Measurements from ENCODE around the gene SARM1. TPM values are rescaled to one million over a fixed set of nuclear protein-coding genes. Genes with fewer than 3 reads are reported as not detected.
A peak's percentile ranks its signal among the peaks of the same experiment; 100 is the strongest.

SARM1 gene
- polyA plus RNA-seq, 3 donors = 0.78 to 7.1 (median 0.90) TPM

GRCh38 chr17:28372203-28372944 is 880 bp downstream of the SARM1 start:
- peaks cover 7 to 11% of the 10 kb centered on the region in 2 donors for H3K36me3 Mint-ChIP-seq
- H2AFZ ChIP-seq (ENCODE audit: insufficient read depth, low read depth, low read length, poor library complexity, severe bottlenecking) = peak overlapping the region; percentile 82
- peaks cover 23 to 34% of the 10 kb centered on the region in 2 donors for H3K4me1 ChIP-seq (ENCODE audit: control insufficient read depth in 1 of 2, insufficient read depth in 2 of 2, low read length in 2 of 2)
- intact Hi-C loops (cut with micrococcal nuclease) = no loop called here
- TF ChIP-seq, protein P1, sequence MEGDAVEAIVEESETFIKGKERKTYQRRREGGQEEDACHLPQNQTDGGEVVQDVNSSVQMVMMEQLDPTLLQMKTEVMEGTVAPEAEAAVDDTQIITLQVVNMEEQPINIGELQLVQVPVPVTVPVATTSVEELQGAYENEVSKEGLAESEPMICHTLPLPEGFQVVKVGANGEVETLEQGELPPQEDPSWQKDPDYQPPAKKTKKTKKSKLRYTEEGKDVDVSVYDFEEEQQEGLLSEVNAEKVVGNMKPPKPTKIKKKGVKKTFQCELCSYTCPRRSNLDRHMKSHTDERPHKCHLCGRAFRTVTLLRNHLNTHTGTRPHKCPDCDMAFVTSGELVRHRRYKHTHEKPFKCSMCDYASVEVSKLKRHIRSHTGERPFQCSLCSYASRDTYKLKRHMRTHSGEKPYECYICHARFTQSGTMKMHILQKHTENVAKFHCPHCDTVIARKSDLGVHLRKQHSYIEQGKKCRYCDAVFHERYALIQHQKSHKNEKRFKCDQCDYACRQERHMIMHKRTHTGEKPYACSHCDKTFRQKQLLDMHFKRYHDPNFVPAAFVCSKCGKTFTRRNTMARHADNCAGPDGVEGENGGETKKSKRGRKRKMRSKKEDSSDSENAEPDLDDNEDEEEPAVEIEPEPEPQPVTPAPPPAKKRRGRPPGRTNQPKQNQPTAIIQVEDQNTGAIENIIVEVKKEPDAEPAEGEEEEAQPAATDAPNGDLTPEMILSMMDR (IDR thresholded peaks at IDR 0.05) = no peak
- H3K27me3 ChIP-seq (ENCODE audit: control insufficient read depth in 2 of 2, insufficient read depth in 2 of 2, low read length in 2 of 2) = peaks cover 13 to 20% of the 10 kb centered on the region in 2 donors
- H3K4me1 Mint-ChIP-seq = peaks cover 27% of the 10 kb centered on the region
- no peak for DNase-seq
- H3K4me2 ChIP-seq (replicated peaks; ENCODE audit: extremely low read depth, low read length, poor library complexity, severe bottlenecking) = peak overlapping the region; percentile 87
- peak overlapping the region; percentile 47 to 84 for H3K4me3 Mint-ChIP-seq
- H3K9me3 ChIP-seq (replicated peaks in 1 of 2; ENCODE audit: control insufficient read depth in 1 of 2, insufficient read depth in 1 of 2, low read length in 2 of 2) = peaks cover 2 to 7% of the 10 kb centered on the region in 2 donors
- peak overlapping the region; percentile 49 for H3K9ac ChIP-seq (ENCODE audit: insufficient read depth, low read length, poor library complexity, severe bottlenecking)
- H3K9me3 Mint-ChIP-seq = peaks cover 0 to 5% (median 1%) of the 10 kb centered on the region in 7 donors
- no peak overlapping the region for H3K27ac ChIP-seq (ENCODE audit: low read depth in 1 of 2, low read length in 2 of 2)
- WGBS (ENCODE audit: insufficient coverage) = 6% methylated on average over 46 of the region's 53 CpGs
- no peak overlapping the region for H3K27ac Mint-ChIP-seq
- peaks cover 23 to 44% (median 25%) of the 10 kb centered on the region in 3 donors for H3K27me3 Mint-ChIP-seq (ENCODE audit: low read depth in 3 of 3)
- peaks cover 4% of the 10 kb centered on the region for H4K20me1 ChIP-seq (ENCODE audit: insufficient read depth, low read length)
- peak overlapping the region in 1 of 3 experiments; percentile 74 for H3K4me3 ChIP-seq (replicated peaks in 1 of 3; ENCODE audit: low read depth in 2 of 3, low read length in 3 of 3)
- H3K36me3 ChIP-seq (replicated peaks in 1 of 2; ENCODE audit: control insufficient read depth in 1 of 2, insufficient read depth in 2 of 2, low read length in 2 of 2) = no peaks in the 10 kb centered on the region
- H3K79me2 ChIP-seq (ENCODE audit: insufficient read depth, low read length) = no peaks in the 10 kb centered on the region

GRCh38 chr17:28372945-28373274 is 1.4 kb downstream of the SARM1 start:
- H3K36me3 Mint-ChIP-seq = peaks cover 7 to 11% of the 10 kb centered on the region in 2 donors
- Histone ChIP-seq H2AFZ (ENCODE audit: insufficient read depth, low read depth, low read length, poor library complexity, severe bottlenecking) (no peak overlapping the region), H3K4me3 (replicated peaks in 1 of 3; ENCODE audit: low read depth in 2 of 3, low read length in 3 of 3) (no peak overlapping the region), H3K4me1 (ENCODE audit: control insufficient read depth in 1 of 2, insufficient read depth in 2 of 2, low read length in 2 of 2) (peaks cover 23 to 34% of the 10 kb centered on the region in 2 donors), H3K36me3 (replicated peaks in 1 of 2; ENCODE audit: control insufficient read depth in 1 of 2, insufficient read depth in 2 of 2, low read length in 2 of 2) (no peaks in the 10 kb centered on the region), H3K9ac (ENCODE audit: insufficient read depth, low read length, poor library complexity, severe bottlenecking) (no peak overlapping the region), H3K9me3 (replicated peaks in 1 of 2; ENCODE audit: control insufficient read depth in 1 of 2, insufficient read depth in 1 of 2, low read length in 2 of 2) (peaks cover 2 to 7% of the 10 kb centered on the region in 2 donors), H4K20me1 (ENCODE audit: insufficient read depth, low read length) (peaks cover 4% of the 10 kb centered on the region), H3K79me2 (ENCODE audit: insufficient read depth, low read length) (no peaks in the 10 kb centered on the region), H3K27me3 (ENCODE audit: control insufficient read depth in 2 of 2, insufficient read depth in 2 of 2, low read length in 2 of 2) (peaks cover 13 to 20% of the 10 kb centered on the region in 2 donors), H3K4me2 (replicated peaks; ENCODE audit: extremely low read depth, low read length, poor library complexity, severe bottlenecking) (no peak overlapping the region), H3K27ac (ENCODE audit: low read depth in 1 of 2, low read length in 2 of 2) (no peak overlapping the region)
- no peak overlapping the region for H3K27ac Mint-ChIP-seq
- H3K4me1 Mint-ChIP-seq = peaks cover 27% of the 10 kb centered on the region
- H3K4me3 Mint-ChIP-seq = peak overlapping the region; percentile 16 to 84
- no CpG with 5 or more reads among the region's 6 CpGs for WGBS (ENCODE audit: insufficient coverage)
- intact Hi-C loops (cut with micrococcal nuclease) = no loop called here
- DNase-seq = no peak
- H3K9me3 Mint-ChIP-seq = peaks cover 0 to 5% (median 1%) of the 10 kb centered on the region in 7 donors
- peaks cover 22 to 47% (median 25%) of the 10 kb centered on the region in 3 donors for H3K27me3 Mint-ChIP-seq (ENCODE audit: low read depth in 3 of 3)
- TF ChIP-seq, protein P1 (IDR thresholded peaks at IDR 0.05) = no peak

Measured in CD14-positive monocyte (primary cell).